GM10266 (cell line): Measurements from ENCODE around the gene ENPP5.
"Not testable (repeated sequence)": the region's sequence is repeated elsewhere in the genome, so short reads cannot be mapped to it uniquely, and the experiment has no call there.

ENCODE experiments used
- DNase-seq: peaks from one replicate; pipeline ENCODE4 v3.0.0; 2012; ENCODE audit errors: extremely low spot score
- CTCF ChIP-seq: IDR thresholded peaks from 2 replicates; pipeline ENCODE4 v1.5.1; 2012; ENCODE audit warnings: mild to moderate bottlenecking, low read depth; ENCODE audit not compliant: control insufficient read depth, insufficient read depth; ENCODE audit errors: missing control alignments

ENPP5 gene

GRCh38 chr6:46138281-46138680, 32.5 kb downstream of the ENPP5 start:
- DNase-seq: no peak
- TF ChIP-seq CTCF: no peak

- no peak for TF ChIP-seq CTCF
- DNase-seq: no peak
Measured at GRCh38 chr6:46137387-46137786, 33.4 kb downstream of the ENPP5 start.

GRCh38 chr6:46136831-46137230, 33.9 kb downstream of the ENPP5 start:
- no peak for TF ChIP-seq CTCF
- DNase-seq: no peak

GRCh38 chr6:46135176-46135575, 35.6 kb downstream of the ENPP5 start:
- DNase-seq: no peak
- no peak for TF ChIP-seq CTCF

- DNase-seq: no peak
- no peak for TF ChIP-seq CTCF
Measured at GRCh38 chr6:46134216-46134615, 36.6 kb downstream of the ENPP5 start.

GRCh38 chr6:46131291-46131690, 39.5 kb downstream of the ENPP5 start:
- DNase-seq: not testable (repeated sequence)

GRCh38 chr6:46130666-46131065, 40.1 kb downstream of the ENPP5 start:
- DNase-seq: no peak

More at GRCh38 chr6:46130666-46131065, 40.1 kb downstream of the ENPP5 start:
- no peak for TF ChIP-seq CTCF
